H1 (cell line): ENCODE results near the gene PRR36. TPM values are rescaled to one million over a fixed set of nuclear protein-coding genes. Genes with fewer than 3 reads are reported as not detected.

Source experiments
- CTCF ChIA-PET: fragments of 300-600 bp; sonication (Branson Sonifier 250); formaldehyde crosslinking; loops from one replicate; lab custom pipeline; 2021; ENCODE audit not compliant: partially characterized antibody; lab: Charles Lee
- POLR2A ChIA-PET: fragments of 300-600 bp; sonication (Branson Sonifier 250); formaldehyde crosslinking; loops from one replicate; lab custom pipeline; 2021; ENCODE audit warnings: inconsistent platforms; ENCODE audit not compliant: partially characterized antibody; lab: Charles Lee
- DNase-seq, 2 experiments: peaks; one replicate each; pipeline versions ENCODE4 v3.0.0 to v3.0.0-alpha.2; 2010 to 2022; ENCODE audit warnings: low spot score in 2 of 2, low read depth in 1 of 2, mixed read lengths in 1 of 2
- FAIRE-seq: peaks from 2 replicates; lab custom pipeline; 2011; peaks lifted over from hg19 to GRCh38; lab: Jason Lieb, UNC
- H2AFZ ChIP-seq: 2 replicates; pipeline ENCODE4 v1.8.1; 2012; ENCODE audit warnings: low read length, inconsistent platforms
- H2AK5ac ChIP-seq: 2 replicates; pipeline ENCODE4 v1.6.1; 2013; ENCODE audit warnings: low read depth, low read length
- H2BK120ac ChIP-seq: replicated peaks from 2 replicates; pipeline ENCODE3; 2013; ENCODE audit warnings: low read depth, low read length, inconsistent platforms
- H2BK12ac ChIP-seq: 2 replicates; pipeline ENCODE4 v1.6.1; 2013; ENCODE audit warnings: low read depth, low read length
- H2BK15ac ChIP-seq: 2 replicates; pipeline ENCODE4 v1.6.1; 2013; ENCODE audit warnings: low read length
- H2BK20ac ChIP-seq: 2 replicates; pipeline ENCODE4 v1.6.1; 2013; ENCODE audit warnings: low read length
- H2BK5ac ChIP-seq: 2 replicates; pipeline ENCODE4 v1.6.1; 2013; ENCODE audit warnings: low read depth, low read length
- H3K14ac ChIP-seq: 2 replicates; pipeline ENCODE4 v1.6.1; 2013; ENCODE audit warnings: inconsistent platforms; ENCODE audit not compliant: insufficient read length
- H3K18ac ChIP-seq: 2 replicates; pipeline ENCODE4 v1.6.1; 2013; ENCODE audit warnings: low read length; ENCODE audit errors: extremely low read depth
- H3K23ac ChIP-seq: 2 replicates; pipeline ENCODE4 v1.6.1; 2013; ENCODE audit warnings: inconsistent platforms; ENCODE audit not compliant: insufficient read length
- H3K23me2 ChIP-seq: 2 replicates; pipeline ENCODE4 v1.6.1; 2013; ENCODE audit warnings: low read depth, low read length
- H3K27ac ChIP-seq: 2 replicates; pipeline ENCODE4 v1.6.1; 2011; ENCODE audit warnings: low read depth, low read length, inconsistent platforms
- H3K27me3 ChIP-seq, 4 experiments: replicated peaks in 1 of 4; 1 replicate in 1 of 4; 2 replicates in 3 of 4; pipeline versions ENCODE4 v1.6.1 to v1.8.1; 2011 to 2013; ENCODE audit warnings: low read length in 3 of 4, mild to moderate bottlenecking in 3 of 4, inconsistent platforms in 2 of 4, mixed read lengths in 2 of 4, moderate library complexity in 1 of 4; ENCODE audit not compliant: control insufficient read depth in 3 of 4, insufficient read depth in 3 of 4; ENCODE audit errors: extremely low read depth in 1 of 4
- H3K36me3 ChIP-seq, 4 experiments: 2 replicates each; pipeline versions ENCODE4 v1.6.1 to v1.8.1; 2011 to 2013; ENCODE audit warnings: mild to moderate bottlenecking in 4 of 4, low read length in 3 of 4, moderate library complexity in 2 of 4, control low read depth in 1 of 4, inconsistent platforms in 1 of 4; ENCODE audit not compliant: insufficient read depth in 4 of 4, control insufficient read depth in 2 of 4
- H3K4ac ChIP-seq: replicated peaks from 2 replicates; pipeline ENCODE3; 2013; ENCODE audit warnings: low read length, low read depth, mixed read lengths, inconsistent platforms; ENCODE audit not compliant: insufficient read length
- H3K4me1 ChIP-seq, 4 experiments: replicated peaks in 1 of 4; 1 replicate in 1 of 4; 2 replicates in 3 of 4; pipeline versions ENCODE4 v1.6.1 to v1.8.1; 2011 to 2013; ENCODE audit warnings: low read length in 3 of 4, inconsistent platforms in 2 of 4, mixed read lengths in 1 of 4; ENCODE audit not compliant: insufficient read depth in 4 of 4, control insufficient read depth in 3 of 4
- H3K4me2 ChIP-seq, 2 experiments: 2 replicates each; pipeline versions ENCODE4 v1.6.1 to v1.8.1; 2011 to 2013; ENCODE audit warnings: low read depth in 2 of 2, low read length in 2 of 2, control low read depth in 1 of 2, inconsistent platforms in 1 of 2, mild to moderate bottlenecking in 1 of 2; ENCODE audit not compliant: insufficient read depth in 1 of 2
- H3K4me3 ChIP-seq, 4 experiments: fragments of 200-600, 300-600 bp in 1 of 4; sonication (generic), shearing (Covaris generic), sonication (Bioruptor Twin) in 1 of 4; 2 replicates each; pipeline versions ENCODE4 v1.5.1 to v1.8.1; 2011 to 2016; ENCODE audit warnings: low read length in 4 of 4, low read depth in 3 of 4, control low read depth in 2 of 4, inconsistent platforms in 2 of 4, mild to moderate bottlenecking in 2 of 4, mixed read lengths in 1 of 4, moderate library complexity in 1 of 4; ENCODE audit not compliant: insufficient read depth in 2 of 4; ENCODE audit errors: extremely low read depth in 1 of 4
- H3K56ac ChIP-seq: replicated peaks from 2 replicates; pipeline ENCODE3; 2013; ENCODE audit warnings: low read depth, mild to moderate bottlenecking, mixed read lengths, low read length, inconsistent platforms; ENCODE audit not compliant: insufficient read length
- H3K79me1 ChIP-seq: 2 replicates; pipeline ENCODE4 v1.6.1; 2013; ENCODE audit warnings: low read depth, low read length, control low read depth
- H3K79me2 ChIP-seq, 2 experiments: 2 replicates each; pipeline versions ENCODE4 v1.6.1 to v1.8.1; 2012 to 2013; ENCODE audit warnings: low read length in 2 of 2, mild to moderate bottlenecking in 2 of 2, inconsistent platforms in 1 of 2; ENCODE audit not compliant: insufficient read depth in 2 of 2, control insufficient read depth in 1 of 2
- H3K9ac ChIP-seq, 4 experiments: replicated peaks in 1 of 4; 1 replicate in 1 of 4; 2 replicates in 3 of 4; pipeline versions ENCODE4 v1.6.1 to v1.8.1; 2011 to 2013; ENCODE audit warnings: low read depth in 3 of 4, low read length in 3 of 4, control low read depth in 2 of 4, mild to moderate bottlenecking in 2 of 4, moderate library complexity in 2 of 4, inconsistent platforms in 1 of 4; ENCODE audit errors: extremely low read depth in 1 of 4
- H3K9me3 ChIP-seq, 2 experiments: 2 replicates each; pipeline versions ENCODE4 v1.6.1 to v1.8.1; 2012 to 2013; ENCODE audit warnings: mild to moderate bottlenecking in 2 of 2, moderate library complexity in 2 of 2, control low read depth in 1 of 2, inconsistent platforms in 1 of 2, low read depth in 1 of 2, low read length in 1 of 2, mixed read lengths in 1 of 2; ENCODE audit not compliant: insufficient read depth in 2 of 2
- H4K20me1 ChIP-seq, 2 experiments: replicated peaks in 1 of 2; 2 replicates each; pipeline versions ENCODE3 to v1.8.1; 2011 to 2013; ENCODE audit warnings: inconsistent platforms in 2 of 2, low read length in 2 of 2, mild to moderate bottlenecking in 1 of 2; ENCODE audit not compliant: insufficient read depth in 2 of 2, control insufficient read depth in 1 of 2
- H4K5ac ChIP-seq: 2 replicates; pipeline ENCODE4 v1.6.1; 2013; ENCODE audit warnings: low read length, low read depth, mixed read lengths, inconsistent platforms; ENCODE audit not compliant: insufficient read length
- H4K8ac ChIP-seq: 2 replicates; pipeline ENCODE4 v1.8.0; 2013; ENCODE audit warnings: mild to moderate bottlenecking, moderate library complexity, low read length, inconsistent platforms; ENCODE audit not compliant: insufficient read depth; ENCODE audit errors: extremely low read depth
- H4K91ac ChIP-seq: replicated peaks from 2 replicates; pipeline ENCODE3; 2013; ENCODE audit warnings: low read length, mixed read lengths, inconsistent platforms; ENCODE audit not compliant: insufficient read length
- KDM4A ChIP-seq: IDR thresholded peaks from one replicate; pipeline ENCODE4 v1.7.1; 2012; ENCODE audit warnings: low read depth, mild to moderate bottlenecking, moderate library complexity, low read length, inconsistent platforms; ENCODE audit not compliant: severe bottlenecking
- MAX ChIP-seq: IDR thresholded peaks from 2 replicates; pipeline ENCODE4 v1.6.1; 2012; ENCODE audit warnings: inconsistent platforms
- SRF ChIP-seq: IDR thresholded peaks from 2 replicates; pipeline ENCODE4 v1.6.1; 2011; ENCODE audit warnings: mild to moderate bottlenecking, low read depth, low read length, moderate library complexity
- SUZ12 ChIP-seq: fragments of 200-600 bp; sonication (generic); IDR thresholded peaks from 2 replicates; pipeline ENCODE4 v1.6.1; 2012; ENCODE audit warnings: mild to moderate bottlenecking, inconsistent platforms, low read length, moderate library complexity, mixed read lengths
- TAF7 ChIP-seq: optimal IDR thresholded peaks from 2 replicates; pipeline ENCODE3; 2011; ENCODE audit warnings: low read depth, mild to moderate bottlenecking, inconsistent platforms, low read length, moderate library complexity, borderline replicate concordance
- WGBS, 2 experiments: shearing (Covaris generic) in 1 of 2; methylation state at CpG; one replicate each; pipeline versions ENCODE4 v1.1.6 to v1.1.7; 2013 to 2015; ENCODE audit warnings: low lambda C conversion rate in 2 of 2, mixed read lengths in 2 of 2, inconsistent platforms in 1 of 2, low coverage in 1 of 2, missing lambda C conversion rate in 1 of 2; ENCODE audit not compliant: insufficient replicate concordance in 2 of 2, insufficient coverage in 1 of 2, insufficient read length in 1 of 2; ENCODE audit errors: extremely low coverage in 1 of 2, missing lambda C conversion rate in 1 of 2; 5-methylcytosine and 5-hydroxymethylcytosine counted together
- polyA plus RNA-seq, 7 experiments: library from polyadenylated mRNA; depleted of rRNA in 3 of 7; stranded (reverse) in 5 of 7; unstranded in 2 of 7; fragments of >200 nt in 5 of 7; fragments of 200-250 nt in 2 of 7; gene quantifications; 1 replicate in 5 of 7; 2 replicates in 1 of 7; 4 replicates in 1 of 7; pipeline versions ENCODE4 v1.2.1 to v1.2.3, GENCODE V29; 2011 to 2013; ENCODE audit warnings: missing spikeins in 2 of 7, mixed read lengths in 2 of 7
- total RNA-seq: library from RNA; stranded (reverse); fragmentation: NEBNext Ultra II Directional; extraction: Animal tissue kit (Norgen Biotek cat#: 25700); gene quantifications from 2 replicates; pipeline ENCODE4 v1.2.1, GENCODE V29; 2021

The PRR36 gene
- total and polyA plus RNA-seq, 2 of the 8 experiments (the other 6 are each of a cell fraction or from before 2014, with no cell fraction given), result 1.6 to 23.9 TPM

DNA sequence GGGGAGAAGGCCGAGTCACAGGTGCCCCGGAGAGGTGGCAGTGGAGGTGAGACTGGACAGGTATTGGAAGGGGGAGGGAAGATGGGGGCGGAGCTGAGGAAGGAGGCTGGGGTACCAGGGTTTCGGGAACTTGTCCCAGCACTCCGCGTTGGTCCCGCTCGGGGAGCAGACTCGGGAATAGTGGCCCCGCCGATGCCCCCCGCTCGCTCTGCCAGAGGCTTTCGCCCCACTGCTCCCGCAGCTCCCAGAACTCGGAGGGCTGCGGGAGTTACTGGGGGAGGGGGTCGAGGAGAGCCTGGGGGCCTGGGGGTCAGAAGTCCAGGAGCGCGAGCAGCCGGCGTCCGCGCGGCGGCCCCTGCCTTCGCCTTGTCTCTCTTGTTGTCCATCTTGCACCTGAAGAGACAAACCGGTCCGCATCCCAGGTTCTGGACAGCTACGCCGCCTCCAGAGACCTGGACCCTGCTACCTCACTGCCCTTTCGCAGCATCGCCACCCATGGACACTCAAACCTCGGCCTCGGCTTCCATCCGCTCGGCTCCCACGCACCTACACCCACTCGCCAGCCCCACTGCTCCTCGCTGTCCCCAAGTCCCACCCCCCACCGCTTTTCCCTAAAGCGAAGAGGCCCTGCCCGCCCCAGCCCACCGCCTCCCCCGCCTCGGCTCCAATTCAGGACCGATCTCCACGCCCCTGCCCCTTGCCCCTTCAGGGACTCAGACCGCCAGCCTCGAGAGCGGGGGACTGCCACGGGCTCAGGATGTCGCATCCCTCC lies 700 bp downstream of the PRR36 start:
- Histone ChIP-seq H2BK12ac (no peak overlapping the region; the same call in 1 of the 2 replicates), H3K36me3 (no peaks in the 10 kb centered on the region), H3K79me1 (no peaks in the 10 kb centered on the region; the same call in 1 of the 2 replicates), H2BK5ac (no peak overlapping the region; the same call in 1 of the 2 replicates), H3K9me3 (no peaks in the 10 kb centered on the region), H4K5ac (no peak overlapping the region), H3K27me3 (peaks cover 0 to 7% (median 5%) of the 10 kb centered on the region in 4 experiments; a peak in 3 of 7 replicates), H3K23ac (no peak overlapping the region), H2BK15ac (no peak overlapping the region), H3K4me2 (peak overlapping the region; percentile 89 to 100), H2BK20ac (no peak overlapping the region), H3K4me1 (peaks cover 0 to 18% (median 13%) of the 10 kb centered on the region in 4 experiments; a peak in 5 of 7 replicates), H3K4me3 (peak overlapping the region; percentile 67 to 98 (median 70)), H4K8ac (peak overlapping the region; percentile 81), H2AK5ac (peak overlapping the region; percentile 93; the same call in 1 of the 2 replicates), H2BK120ac (no peak overlapping the region), H3K9ac (peak overlapping the region; percentile 54 to 67 (median 58)), H4K91ac (no peak overlapping the region), H3K27ac (no peak overlapping the region), H3K79me2 (no peaks in the 10 kb centered on the region), H2AFZ (no peak overlapping the region), H3K56ac (no peak overlapping the region), H3K18ac (peak overlapping the region; percentile 93), H4K20me1 (peaks cover 4% of the 10 kb centered on the region in 2 experiments), H3K23me2 (peaks cover 15% of the 10 kb centered on the region), H3K14ac (no peak overlapping the region), H3K4ac (peak overlapping the region; percentile 32)
- WGBS, 2 experiments, result 40% methylated on average over 16 of the region's 53 CpGs; no CpG with 5 or more reads in 1 of the 2 experiments
- TF ChIP-seq SRF, result no peak
- TF ChIP-seq SUZ12, result 0 out of 2 replicates have a peak, but pooled peaks have one; percentile 26
- peak; percentile 54 for TF ChIP-seq KDM4A
- no peak for TF ChIP-seq MAX
- TF ChIP-seq TAF7, result no peak
- FAIRE-seq (no peak), DNase-seq (peak in 1 of 2 experiments; percentile 61)
- ChIA-PET CTCF (interaction anchor here (0.9 to 1.4 kb wide), 5 partner anchors 12 to 44 kb away, joined by 3 to 6 read pairs (median 4); no protein-coding TSS in a partner anchor), POLR2A (interaction anchor here (0.6 to 3.4 kb wide), 8 partner anchors 9 to 235 kb away, joined by 3 to 20 read pairs (median 4); no protein-coding TSS in a partner anchor)
